SK-N-SH (cell line): Measurements from ENCODE around the gene LY6G5C. TPM values are rescaled to one million over a fixed set of nuclear protein-coding genes. Genes with fewer than 3 reads are reported as not detected.

Experiments used
- CTCF ChIA-PET: fragments of 300-600, 350-600 bp; formaldehyde crosslinking; extraction: SDS; loops from one replicate; lab custom pipeline; 2021; lab: Yijun Ruan, JAX
- POLR2A ChIA-PET: fragments of 350-600 bp; sonication (Branson Sonifier 250); formaldehyde crosslinking; extraction: SDS; loops from one replicate; lab custom pipeline; 2020; ENCODE audit warnings: antibody characterized with exemption, inconsistent platforms; lab: Yijun Ruan, JAX
- DNase-seq: peaks from one replicate; pipeline ENCODE4 v3.0.0; 2012
- H2AFZ ChIP-seq: fragments of 200-600 bp; sonication (generic); 2 replicates; pipeline ENCODE4 v1.8.1; 2016; ENCODE audit warnings: antibody characterized with exemption, mild to moderate bottlenecking, low read depth
- H3F3A ChIP-seq: fragments of 200-600 bp; sonication (generic); replicated peaks from 2 replicates; pipeline ENCODE3; 2016; ENCODE audit warnings: antibody characterized with exemption, mild to moderate bottlenecking; ENCODE audit not compliant: insufficient read depth
- H3K27ac ChIP-seq, 2 experiments: fragments of 200-500 bp in 1 of 2; fragments of 200-600 bp in 1 of 2; sonication (Bioruptor generic) in 1 of 2; sonication (generic), shearing (Covaris generic) in 1 of 2; 2 replicates each; pipeline versions ENCODE4 v1.5.1 to v1.6.1; 2014 to 2016; ENCODE audit warnings: low read depth in 2 of 2, inconsistent platforms in 1 of 2, low read length in 1 of 2, mild to moderate bottlenecking in 1 of 2, mixed read lengths in 1 of 2
- H3K27me3 ChIP-seq: fragments of 200-600 bp; sonication (generic), shearing (Covaris generic); 2 replicates; pipeline ENCODE4 v1.6.1; 2016; ENCODE audit warnings: mixed run types; ENCODE audit not compliant: insufficient read depth
- H3K36me3 ChIP-seq, 2 experiments: fragments of 200-500 bp in 1 of 2; fragments of 200-600 bp in 1 of 2; sonication (Bioruptor generic) in 1 of 2; sonication (generic) in 1 of 2; replicated peaks in 1 of 2; 2 replicates each; pipeline versions ENCODE3 to v1.5.1; 2014 to 2016; ENCODE audit warnings: low read length in 1 of 2, mild to moderate bottlenecking in 1 of 2; ENCODE audit not compliant: insufficient read depth in 2 of 2, control insufficient read depth in 1 of 2
- H3K4me1 ChIP-seq, 2 experiments: fragments of 200-500 bp in 1 of 2; fragments of 200-600 bp in 1 of 2; sonication (Bioruptor generic) in 1 of 2; sonication (generic), shearing (Covaris generic) in 1 of 2; 2 replicates each; pipeline versions ENCODE4 v1.5.1 to v1.6.1; 2014 to 2016; ENCODE audit warnings: low read depth in 1 of 2, low read length in 1 of 2, mixed run types in 1 of 2; ENCODE audit not compliant: insufficient read depth in 2 of 2, control insufficient read depth in 1 of 2
- H3K4me2 ChIP-seq: fragments of 200-600 bp; sonication (generic), shearing (Covaris generic); 2 replicates; pipeline ENCODE4 v1.6.1; 2017; ENCODE audit warnings: mixed run types
- H3K4me3 ChIP-seq, 2 experiments: fragments of 200-500 bp in 1 of 2; fragments of 200-600 bp in 1 of 2; sonication (Bioruptor generic) in 1 of 2; sonication (generic), shearing (Covaris generic) in 1 of 2; 2 replicates each; pipeline versions ENCODE4 v1.5.1 to v1.8.1; 2014 to 2016; ENCODE audit warnings: low read depth in 2 of 2, inconsistent platforms in 1 of 2, low read length in 1 of 2, mild to moderate bottlenecking in 1 of 2, mixed read lengths in 1 of 2, moderate library complexity in 1 of 2
- H3K79me2 ChIP-seq: fragments of 200-600 bp; sonication (generic); 2 replicates; pipeline ENCODE4 v1.8.1; 2017; ENCODE audit warnings: mild to moderate bottlenecking; ENCODE audit not compliant: insufficient read depth
- H3K9ac ChIP-seq: fragments of 200-600 bp; sonication (generic); 2 replicates; pipeline ENCODE4 v1.6.1; 2017; ENCODE audit warnings: mixed run types
- H3K9me2 ChIP-seq: fragments of 200-600 bp; sonication (generic); 2 replicates; pipeline ENCODE4 v1.6.1; 2017; ENCODE audit warnings: mixed run types
- H3K9me3 ChIP-seq: fragments of 200-600 bp; sonication (generic); 2 replicates; pipeline ENCODE4 v1.6.1; 2017; ENCODE audit warnings: mixed run types, mild to moderate bottlenecking, moderate library complexity
- H4K20me1 ChIP-seq: fragments of 200-600 bp; sonication (generic); 2 replicates; pipeline ENCODE4 v1.6.1; 2017; ENCODE audit warnings: mild to moderate bottlenecking, mixed run types; ENCODE audit not compliant: insufficient read depth
- EZH2phosphoT487 ChIP-seq: fragments of 200-600 bp; sonication (generic); IDR thresholded peaks from 2 replicates; pipeline ENCODE4 v1.6.1; 2017; ENCODE audit warnings: low read depth, mixed run types, mild to moderate bottlenecking, antibody characterized with exemption, moderate library complexity, borderline replicate concordance
- MAX ChIP-seq: IDR thresholded peaks from 2 replicates; pipeline ENCODE4 v1.4.0; 2012; ENCODE audit warnings: low read depth
- MXI1 ChIP-seq: IDR thresholded peaks from 2 replicates; pipeline ENCODE4 v1.6.1; 2012; ENCODE audit warnings: mild to moderate bottlenecking, low read depth, low read length, improper control_type of control experiment
- POLR2AphosphoS5 ChIP-seq: IDR thresholded peaks from 2 replicates; pipeline ENCODE4 v1.6.1; 2012; ENCODE audit warnings: low read depth, low read length
- RCOR1 ChIP-seq: fragments of 150-350 bp; IDR thresholded peaks from 2 replicates; pipeline ENCODE4 v1.6.1; 2017; ENCODE audit warnings: antibody characterized with exemption, low read length
- RXRA ChIP-seq: IDR thresholded peaks from 2 replicates; pipeline ENCODE4 v1.4.0; 2012; ENCODE audit warnings: low read depth, mild to moderate bottlenecking, borderline replicate concordance
- SMC3 ChIP-seq: IDR thresholded peaks from 2 replicates; pipeline ENCODE4 v1.6.1; 2012; ENCODE audit warnings: low read depth, low read length, improper control_type of control experiment
- TAF1 ChIP-seq: IDR thresholded peaks from 2 replicates; pipeline ENCODE4 v1.6.1; 2012; ENCODE audit warnings: low read depth, mild to moderate bottlenecking, low read length, moderate library complexity, borderline replicate concordance
- TCF12 ChIP-seq: IDR thresholded peaks from 2 replicates; pipeline ENCODE4 v1.4.0; 2012
- TEAD4 ChIP-seq: IDR thresholded peaks from 2 replicates; pipeline ENCODE4 v1.4.0; 2012; ENCODE audit warnings: mild to moderate bottlenecking, borderline replicate concordance; ENCODE audit not compliant: insufficient read depth
- USF2 ChIP-seq: fragments of 150-350 bp; IDR thresholded peaks from 2 replicates; pipeline ENCODE4 v1.6.1; 2017; ENCODE audit warnings: antibody characterized with exemption, low read length, low read depth, borderline replicate concordance
- WGBS: methylation state at CpG from one replicate; pipeline ENCODE4 v1.1.6; 2017; ENCODE audit warnings: low lambda C conversion rate; 5-methylcytosine and 5-hydroxymethylcytosine counted together
- polyA plus RNA-seq, 3 experiments: library from polyadenylated mRNA; depleted of rRNA; stranded (reverse); fragments of >200 nt; gene quantifications; 2 replicates each; pipeline ENCODE4 v1.2.3, GENCODE V29; 2012
- TF ChIP-seq, protein P1 (sequence below): fragments of 150-350 bp; IDR thresholded peaks from 2 replicates; pipeline ENCODE4 v1.6.1; 2016; ENCODE audit warnings: mild to moderate bottlenecking, low read depth, low read length
- TF ChIP-seq, protein P2 (sequence below): IDR thresholded peaks from 2 replicates; pipeline ENCODE4; 2012

Gene LY6G5C
- polyA plus RNA-seq, 1 of the 3 experiments (the other 2 are of a cell fraction), result 1.1 TPM

DNA sequence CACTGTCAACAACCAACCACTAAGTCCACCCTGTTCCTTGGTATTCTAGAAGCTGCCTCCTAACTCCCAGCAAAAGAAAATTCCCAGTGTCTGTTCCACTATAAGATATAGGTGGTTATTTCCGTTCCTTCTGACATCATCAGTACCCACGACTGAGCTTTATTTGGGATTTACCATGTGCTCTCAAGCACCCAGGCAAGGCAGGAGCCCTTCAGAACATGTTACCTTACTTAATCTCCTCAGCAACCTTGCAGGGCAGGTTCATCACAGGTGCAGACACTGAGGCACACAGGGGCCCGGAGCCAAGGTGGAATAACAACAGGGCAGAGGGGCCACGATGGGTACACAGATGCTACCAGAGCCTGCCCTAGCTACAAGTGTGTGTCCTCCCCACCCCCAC lies 11.5 kb upstream of the LY6G5C start:
- Histone ChIP-seq H3K9me3 (no peaks in the 10 kb centered on the region), H3K36me3 (peaks cover 22 to 53% of the 10 kb centered on the region in 2 experiments), H3K27ac (no peak overlapping the region), H2AFZ (no peak overlapping the region), H3F3A (no peaks in the 10 kb centered on the region), H3K9me2 (no peaks in the 10 kb centered on the region), H3K9ac (no peak overlapping the region), H4K20me1 (no peaks in the 10 kb centered on the region), H3K79me2 (no peaks in the 10 kb centered on the region), H3K4me2 (no peak overlapping the region), H3K4me3 (no peak overlapping the region), H3K4me1 (no peaks in the 10 kb centered on the region), H3K27me3 (no peaks in the 10 kb centered on the region)
- WGBS, result 93% methylated on average over 4 of the region's 4 CpGs
- ChIA-PET CTCF (interaction anchor here (1.2 to 4.5 kb wide), 3 partner anchors 12 to 138 kb away, joined by 3 to 29 read pairs (median 8); partner anchors contain the start of gene LY6G5C), POLR2A (no interaction called here)
- no peak for DNase-seq
- TF ChIP-seq, protein P1, sequence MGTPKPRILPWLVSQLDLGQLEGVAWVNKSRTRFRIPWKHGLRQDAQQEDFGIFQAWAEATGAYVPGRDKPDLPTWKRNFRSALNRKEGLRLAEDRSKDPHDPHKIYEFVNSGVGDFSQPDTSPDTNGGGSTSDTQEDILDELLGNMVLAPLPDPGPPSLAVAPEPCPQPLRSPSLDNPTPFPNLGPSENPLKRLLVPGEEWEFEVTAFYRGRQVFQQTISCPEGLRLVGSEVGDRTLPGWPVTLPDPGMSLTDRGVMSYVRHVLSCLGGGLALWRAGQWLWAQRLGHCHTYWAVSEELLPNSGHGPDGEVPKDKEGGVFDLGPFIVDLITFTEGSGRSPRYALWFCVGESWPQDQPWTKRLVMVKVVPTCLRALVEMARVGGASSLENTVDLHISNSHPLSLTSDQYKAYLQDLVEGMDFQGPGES, result no peak
- TF ChIP-seq RXRA (no peak), SMC3 (no peak), TAF1 (no peak), USF2 (no peak), MXI1 (no peak), RCOR1 (no peak), EZH2phosphoT487 (no peak), MAX (no peak), TEAD4 (no peak), POLR2AphosphoS5 (no peak)
- TF ChIP-seq, protein P2, sequence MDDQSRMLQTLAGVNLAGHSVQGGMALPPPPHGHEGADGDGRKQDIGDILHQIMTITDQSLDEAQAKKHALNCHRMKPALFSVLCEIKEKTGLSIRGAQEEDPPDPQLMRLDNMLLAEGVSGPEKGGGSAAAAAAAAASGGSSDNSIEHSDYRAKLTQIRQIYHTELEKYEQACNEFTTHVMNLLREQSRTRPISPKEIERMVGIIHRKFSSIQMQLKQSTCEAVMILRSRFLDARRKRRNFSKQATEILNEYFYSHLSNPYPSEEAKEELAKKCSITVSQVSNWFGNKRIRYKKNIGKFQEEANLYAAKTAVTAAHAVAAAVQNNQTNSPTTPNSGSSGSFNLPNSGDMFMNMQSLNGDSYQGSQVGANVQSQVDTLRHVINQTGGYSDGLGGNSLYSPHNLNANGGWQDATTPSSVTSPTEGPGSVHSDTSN, result no peak
- TF ChIP-seq, all 33 proteins: peak for 0

DNA sequence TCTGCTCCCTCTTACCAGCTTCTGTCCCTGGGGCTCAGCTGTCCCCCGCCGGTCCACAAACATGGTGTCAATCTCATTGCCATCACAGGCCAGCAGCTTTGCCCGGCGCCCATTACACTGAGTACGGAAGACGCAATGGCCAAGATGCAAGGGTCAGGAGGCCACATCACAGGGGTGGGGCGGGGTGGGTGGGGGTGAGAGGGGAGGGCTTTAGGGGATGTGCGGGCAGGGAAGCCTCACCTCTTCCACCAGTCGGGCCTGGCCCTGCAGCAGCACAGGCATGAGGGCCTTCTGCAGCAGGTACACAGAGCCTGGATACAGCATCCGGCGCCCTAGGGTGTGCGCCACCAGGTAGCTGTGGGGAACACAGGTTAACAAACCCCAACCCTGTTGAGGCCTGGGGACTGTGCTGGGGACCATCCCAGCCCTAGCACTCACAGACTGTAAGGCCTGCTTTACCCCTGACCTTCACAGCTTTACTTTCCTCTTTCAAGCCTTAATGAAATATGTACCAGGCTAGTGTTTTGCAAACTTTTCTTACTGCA lies 10.8 kb upstream of the LY6G5C start:
- H4K20me1 ChIP-seq, result no peaks in the 10 kb centered on the region
- H3K36me3 ChIP-seq, result peaks cover 22 to 53% of the 10 kb centered on the region in 2 experiments
- WGBS, result 97% methylated on average over 9 of the region's 12 CpGs
- H3K9ac ChIP-seq, result no peak overlapping the region
- no peak overlapping the region for H3K4me2 ChIP-seq
- DNase-seq, result no peak
- H3K9me3 ChIP-seq, result no peaks in the 10 kb centered on the region
- ChIA-PET POLR2A (no interaction called here), CTCF (interaction anchor here (1.2 to 4.5 kb wide), 4 partner anchors 8 to 139 kb away, joined by 3 to 29 read pairs (median 8); partner anchors contain the start of gene LY6G5C)
- H3K79me2 ChIP-seq, result no peaks in the 10 kb centered on the region
- no peak overlapping the region for H3K27ac ChIP-seq
- no peak overlapping the region for H3K4me3 ChIP-seq
- no peak overlapping the region for H2AFZ ChIP-seq
- H3F3A ChIP-seq, result no peaks in the 10 kb centered on the region
- H3K4me1 ChIP-seq, result no peaks in the 10 kb centered on the region
- no peak for TF ChIP-seq TCF12
- TF ChIP-seq, all 33 proteins: peak for 0
- H3K9me2 ChIP-seq, result no peaks in the 10 kb centered on the region
- no peaks in the 10 kb centered on the region for H3K27me3 ChIP-seq
